Measurements from ENCODE around the gene PSAPL1. TPM values are rescaled to one million over a fixed set of nuclear protein-coding genes. Genes with fewer than 3 reads are reported as not detected.

Gene PSAPL1
- total and polyA plus RNA-seq, 9 of the 15 experiments (the other 6 are each of a cell fraction or from before 2014, with no cell fraction given) = not detected

DNA sequence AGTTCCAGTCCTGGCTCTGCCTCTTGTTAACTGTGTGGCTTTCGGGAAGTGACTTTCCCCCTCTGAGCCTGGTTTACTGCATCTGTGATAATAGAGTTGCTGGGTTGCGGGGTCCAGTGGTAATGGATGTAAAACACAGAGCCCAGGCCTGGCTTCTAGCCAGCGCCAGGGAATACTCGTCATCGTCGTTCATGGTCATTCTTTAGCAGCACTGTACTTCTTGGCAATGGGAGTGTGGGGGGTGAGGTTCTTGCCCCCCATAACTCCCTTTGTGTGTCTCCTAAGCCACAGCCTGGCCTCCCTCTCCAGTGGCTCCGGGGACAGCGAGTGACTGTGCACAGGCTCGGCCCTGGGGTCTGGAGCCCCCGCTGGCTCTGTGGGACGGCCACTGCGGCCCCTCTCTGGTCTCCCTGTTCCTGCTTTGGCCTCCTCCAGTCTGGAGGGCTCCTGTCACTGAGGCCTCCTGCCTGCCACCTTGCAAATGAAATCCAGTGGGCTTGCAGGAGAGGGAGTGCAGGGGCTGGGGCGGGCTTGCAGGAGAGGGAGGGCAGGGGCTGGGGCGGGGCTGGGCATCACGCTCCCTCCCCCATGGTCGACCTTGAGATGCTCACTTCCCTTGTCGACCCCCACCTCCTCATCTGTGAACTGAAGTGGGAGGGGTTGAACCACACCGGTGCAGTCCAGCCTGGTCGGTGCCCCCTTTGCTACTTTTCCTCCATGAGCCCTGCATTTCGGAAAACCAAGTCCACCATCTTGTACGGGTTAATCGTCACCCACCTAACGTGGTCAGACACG lies 13.2 kb downstream of the PSAPL1 start (continued):
- TF ChIP-seq ZNF318 (IDR thresholded peaks at IDR 0.05; ENCODE audit: borderline replicate concordance in 1 of 2, low read depth in 1 of 2) = no peak
- no peak for TF ChIP-seq ZNF583 (CRISPR knock-in tag; IDR thresholded peaks at IDR 0.05)
